HT-29 (cell line): ENCODE results near the gene OGFOD1. TPM values are rescaled to one million over a fixed set of nuclear protein-coding genes. Genes with fewer than 3 reads are reported as not detected.
A peak's percentile ranks its signal among the peaks of the same experiment; 100 is the strongest.

Experiments used
- DNase-seq: peaks from one replicate; pipeline ENCODE4 v3.0.0-alpha.2; 2015; ENCODE audit warnings: low spot score
- total RNA-seq: library from RNA; depleted of rRNA; stranded (reverse); fragments of >200 nt; shearing (Covaris generic); gene quantifications from 2 replicates; pipeline ENCODE4 v1.2.3, GENCODE V29; 2014

OGFOD1 gene
- total RNA-seq, 1 experiment from 2014 or later: 34.2 TPM

- DNase-seq: no peak
Measured at GRCh38 chr16:56426585-56426984, 24.8 kb upstream of the OGFOD1 start.

GRCh38 chr16:56428091-56428490 lies 23.3 kb upstream of the OGFOD1 start:
- no peak for DNase-seq

GRCh38 chr16:56436258-56436657 lies 15.1 kb upstream of the OGFOD1 start:
- DNase-seq: no peak

DNA sequence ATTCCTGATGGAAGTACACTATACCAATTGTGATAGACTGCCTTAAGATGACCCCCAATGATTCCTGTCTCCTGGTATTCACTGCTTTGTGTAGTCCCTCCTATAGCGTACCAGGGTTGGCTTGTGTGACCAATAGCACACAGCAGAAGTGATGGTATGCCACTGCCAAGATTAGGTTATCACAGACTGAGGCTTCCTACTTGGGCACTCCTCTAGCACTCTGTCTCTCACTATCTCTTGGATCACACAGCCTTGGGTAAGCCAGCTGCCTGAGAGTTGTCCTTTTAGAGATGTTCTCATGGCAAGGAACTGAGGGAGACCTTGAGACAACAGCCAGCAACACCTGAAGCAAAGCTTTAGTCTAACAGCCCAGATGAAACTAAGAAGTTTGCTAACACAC lies 13.3 kb upstream of the OGFOD1 start:
- DNase-seq: no peak

DNA sequence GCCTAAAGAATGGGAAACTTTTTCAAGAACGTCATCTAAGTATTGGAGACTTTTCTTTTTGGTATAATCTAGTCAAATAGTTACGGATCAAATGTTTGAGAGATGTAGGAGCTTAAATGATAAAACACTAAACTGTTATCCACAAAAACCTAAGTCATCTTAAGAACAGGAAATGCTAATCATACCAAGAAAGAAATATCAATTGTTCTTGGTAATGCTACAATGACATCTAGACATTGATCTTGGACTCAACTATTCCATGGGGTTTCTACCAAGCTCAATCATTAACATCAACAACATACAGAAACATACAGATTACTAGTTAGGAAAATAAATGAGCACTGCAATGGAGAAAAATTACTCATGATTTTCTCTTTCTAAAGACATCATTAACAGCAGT lies 4.1 kb upstream of the OGFOD1 start:
- DNase-seq: no peak

GRCh38 chr16:56448005-56448404 lies 3.3 kb upstream of the OGFOD1 start:
- no peak for DNase-seq

- peak; percentile 42 for DNase-seq
Measured at GRCh38 chr16:56450275-56450985, 924 bp upstream of the OGFOD1 start.

DNA sequence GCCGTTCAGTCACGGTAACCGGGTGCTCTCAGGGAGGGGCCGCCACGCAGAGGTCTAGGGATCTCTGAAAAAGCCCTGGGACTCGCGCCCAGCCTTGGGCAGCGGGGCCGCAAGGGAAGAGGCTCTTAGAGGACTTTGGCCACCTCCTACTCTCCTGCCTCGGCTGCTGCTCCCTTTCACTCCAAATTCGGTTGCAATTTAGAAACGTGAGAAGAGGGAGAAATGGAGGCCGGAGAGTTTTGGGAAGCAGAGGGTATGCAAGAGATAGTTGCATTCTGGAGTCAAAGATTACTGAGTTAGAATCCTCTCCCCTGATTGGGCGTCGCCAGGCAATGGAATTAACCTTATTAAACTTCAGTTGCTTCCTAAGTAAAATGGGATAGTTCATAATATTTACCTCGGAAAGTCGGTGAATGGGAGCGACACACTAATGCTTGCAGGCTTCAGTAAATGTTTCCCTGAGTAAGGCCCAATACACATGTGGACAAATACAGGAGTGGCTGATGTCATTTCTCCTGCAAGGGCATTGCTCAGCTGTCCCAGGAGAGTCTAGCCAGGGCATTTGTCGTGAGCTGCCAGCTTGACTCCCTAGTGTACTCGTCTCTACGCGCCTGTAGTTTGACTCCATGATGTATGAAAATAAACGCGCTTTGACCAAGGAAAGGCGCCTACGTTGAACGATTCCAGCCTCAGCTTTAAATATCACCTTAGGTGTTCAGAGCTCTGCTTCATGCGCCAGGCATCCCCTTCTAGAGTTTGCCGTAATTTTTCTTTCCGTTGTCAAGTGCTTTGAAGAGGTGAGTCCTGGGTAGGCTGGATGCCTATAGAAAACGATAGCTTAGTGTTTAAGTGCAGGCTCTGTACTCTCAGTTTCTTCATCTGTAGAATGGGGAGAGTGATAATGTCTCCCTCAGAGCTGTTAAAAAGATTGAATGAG lies 667 bp downstream of the OGFOD1 start:
- peak; percentile 61 for DNase-seq

- no peak for DNase-seq
Measured at GRCh38 chr16:56457927-56458470, 6.6 kb downstream of the OGFOD1 start.

DNA sequence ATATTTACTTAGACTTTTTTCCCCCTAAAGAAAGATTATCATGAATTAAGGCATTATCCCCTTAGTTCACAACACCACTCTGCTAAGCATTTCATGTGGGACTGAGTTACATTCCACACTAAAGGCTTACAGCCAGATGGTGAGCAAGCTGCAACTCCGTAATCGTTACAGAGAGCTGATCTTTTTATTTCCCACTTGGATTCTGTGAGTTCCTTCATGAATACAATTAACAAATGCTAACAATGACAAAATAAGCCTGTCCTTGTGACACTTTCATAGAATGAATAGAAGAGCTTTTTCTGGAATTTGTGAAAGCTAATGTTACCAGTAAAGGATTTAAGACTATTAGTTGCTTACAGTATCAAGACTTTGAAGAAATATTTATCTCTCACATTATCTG lies 8.7 kb downstream of the OGFOD1 start:
- no peak for DNase-seq

DNA sequence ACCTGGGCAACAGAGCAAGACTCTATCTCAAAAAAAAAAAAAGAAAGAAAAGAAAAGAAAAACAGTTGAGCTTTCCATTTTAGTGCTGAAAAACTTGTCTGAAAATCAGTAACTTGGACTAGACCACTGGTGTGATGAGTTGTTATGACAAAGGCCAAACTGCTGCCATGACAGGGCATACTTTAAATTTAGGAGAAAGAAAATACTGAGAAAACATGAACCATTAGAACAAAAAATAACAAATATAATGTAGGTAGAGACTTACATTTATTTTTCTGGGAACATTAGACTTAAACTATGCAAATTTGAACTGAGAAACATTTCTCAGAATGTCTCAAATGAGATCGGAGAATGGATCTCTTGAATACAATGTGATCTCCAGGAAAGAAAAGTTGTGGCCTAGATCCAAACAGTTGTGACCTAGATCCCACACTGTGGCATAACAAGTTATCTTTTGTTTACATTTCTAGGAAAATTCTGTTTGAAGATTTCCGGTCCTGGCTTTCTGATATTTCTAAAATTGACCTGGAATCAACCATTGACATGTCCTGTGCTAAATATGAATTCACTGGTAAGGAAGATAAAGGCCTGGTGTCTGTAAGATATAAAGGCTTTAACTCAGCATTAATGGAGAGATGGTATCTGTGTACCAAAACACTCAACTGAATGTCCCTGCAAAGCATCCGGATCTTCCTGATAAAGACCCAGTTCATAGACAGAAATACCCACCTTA lies 10.9 kb downstream of the OGFOD1 start:
- DNase-seq: no peak

DNA sequence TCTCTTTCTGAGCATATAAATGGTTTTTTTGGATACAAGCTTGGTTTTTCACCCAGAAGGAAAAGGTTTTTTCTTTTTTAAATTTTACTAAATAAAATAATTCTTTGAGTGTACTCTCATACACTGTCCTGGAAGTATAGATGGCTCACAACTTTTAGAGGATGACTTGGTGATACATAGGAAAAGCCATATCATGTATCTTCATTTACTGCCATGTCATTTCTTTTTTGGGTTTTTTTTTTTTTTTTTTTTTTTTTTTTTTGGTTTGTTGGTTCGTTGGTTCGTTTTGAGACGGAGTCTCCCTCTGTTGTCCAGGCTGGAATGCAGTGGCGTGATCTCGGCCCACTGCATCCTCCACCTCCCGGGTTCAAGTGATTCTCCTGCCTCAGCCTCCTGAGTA lies 11.8 kb downstream of the OGFOD1 start:
- DNase-seq: no peak

DNA sequence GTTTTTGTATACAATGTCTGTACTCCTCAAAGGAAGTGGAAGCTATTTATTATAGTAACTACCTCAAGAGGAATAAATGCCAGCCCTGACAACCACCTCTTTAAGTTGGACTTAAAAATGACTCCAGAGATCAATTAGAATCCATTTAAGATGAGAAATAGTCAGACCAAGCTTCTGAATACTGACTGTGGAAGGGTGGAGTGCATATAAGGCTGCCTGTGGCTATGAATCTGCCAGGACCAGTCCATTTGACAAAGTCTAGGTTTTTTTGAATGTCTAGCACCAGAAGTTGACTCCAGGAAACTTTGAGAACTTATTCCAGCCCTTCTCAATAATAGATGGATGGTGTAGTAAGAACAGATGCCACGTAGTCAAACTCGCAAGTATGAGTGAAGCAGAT lies 15.0 kb downstream of the OGFOD1 start:
- DNase-seq: no peak

DNA sequence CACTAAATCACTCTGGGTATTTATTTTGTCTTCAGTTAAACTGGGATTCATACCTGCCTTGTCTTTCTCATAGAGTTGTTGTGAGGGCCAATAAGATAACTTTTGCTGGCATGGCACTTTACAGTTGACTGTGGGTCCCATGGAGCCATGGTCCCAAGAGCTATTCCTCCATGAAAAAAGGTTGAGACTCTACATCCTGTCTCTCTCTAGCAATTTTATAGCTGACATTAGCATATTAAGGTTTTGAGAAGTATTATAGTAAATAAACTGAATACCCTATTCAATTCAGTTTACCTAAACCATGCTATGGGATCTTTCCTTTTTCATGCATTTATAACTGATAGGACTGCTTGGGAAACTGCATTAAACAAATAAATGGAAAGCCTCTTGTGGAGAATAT lies 17.4 kb downstream of the OGFOD1 start:
- no peak for DNase-seq

GRCh38 chr16:56469748-56470147 lies 18.4 kb downstream of the OGFOD1 start:
- no peak for DNase-seq

- DNase-seq: no peak
Measured at GRCh38 chr16:56470232-56470631, 18.9 kb downstream of the OGFOD1 start.

GRCh38 chr16:56470666-56471065 lies 19.3 kb downstream of the OGFOD1 start:
- DNase-seq: no peak

GRCh38 chr16:56475201-56475600 lies 23.8 kb downstream of the OGFOD1 start:
- DNase-seq: no peak

- no peak for DNase-seq
Measured at GRCh38 chr16:56477096-56477878, 25.9 kb downstream of the OGFOD1 start.

- DNase-seq: no peak
Measured at GRCh38 chr16:56478281-56479049, 27.1 kb downstream of the OGFOD1 start.
